ENCODE measurements around the gene PLEKHA6.
"Not testable (repeated sequence)": the region's sequence is repeated elsewhere in the genome, so short reads cannot be mapped to it uniquely, and the experiment has no call there.

PLEKHA6 gene

DNA sequence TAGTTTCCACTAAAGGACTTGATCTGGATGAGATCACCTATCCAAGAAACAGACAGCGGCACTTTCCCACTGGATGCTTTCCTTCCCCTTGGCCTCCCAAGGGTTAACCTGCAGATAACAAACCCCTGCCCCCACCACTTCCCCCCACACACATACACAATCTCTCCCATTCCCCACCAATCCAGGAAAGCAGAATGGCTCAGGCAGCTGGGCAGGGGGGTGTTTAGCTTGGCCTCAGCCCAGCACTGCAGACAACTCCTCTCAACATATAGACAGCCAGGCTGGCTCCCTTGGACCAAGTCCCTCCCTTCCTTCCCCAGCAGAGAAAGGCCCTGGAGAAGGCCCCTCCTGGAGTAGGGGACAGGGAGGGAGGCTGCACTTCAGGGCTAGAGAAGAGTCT, 24.6 kb downstream of the PLEKHA6 start:
- DNase-seq, result no peak

DNA sequence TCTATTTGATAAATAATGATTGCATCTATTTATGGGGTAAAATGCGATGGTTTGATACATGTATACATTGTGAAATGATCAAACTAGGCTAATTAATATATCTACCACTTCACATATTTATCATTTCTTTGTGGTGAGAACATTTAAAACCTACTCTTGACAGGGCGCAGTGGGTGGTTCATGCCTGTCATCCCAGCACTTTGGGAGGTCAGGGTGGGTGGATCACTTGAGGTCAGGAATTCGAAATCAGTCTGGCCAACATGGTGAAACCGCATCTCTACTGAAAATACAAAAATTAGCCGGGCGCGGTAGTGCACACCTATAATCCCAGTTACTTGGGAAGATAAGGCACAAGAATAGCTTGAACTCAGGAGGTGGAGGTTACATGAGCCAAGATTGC, 25.3 kb downstream of the PLEKHA6 start:
- no peak for DNase-seq

DNA sequence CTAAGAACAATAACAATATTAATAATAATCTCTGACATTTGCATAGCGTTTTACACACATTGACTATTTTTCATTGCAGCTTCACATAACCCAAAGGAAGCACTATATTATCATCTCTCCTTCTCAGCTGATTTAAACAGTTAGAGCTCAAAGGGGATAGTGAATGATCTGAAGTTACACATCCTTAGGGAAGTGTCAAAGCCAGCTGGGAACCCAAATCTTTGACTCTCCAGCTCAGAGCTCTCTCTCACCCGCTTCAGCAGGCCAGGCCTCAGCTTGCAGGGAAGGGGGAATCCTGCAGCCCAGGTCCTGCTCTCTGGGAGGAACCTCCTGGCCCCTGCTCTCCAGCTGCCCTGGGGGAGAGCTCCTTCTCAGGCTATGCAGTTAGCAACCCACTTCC, 26.3 kb downstream of the PLEKHA6 start:
- no peak for DNase-seq

DNA sequence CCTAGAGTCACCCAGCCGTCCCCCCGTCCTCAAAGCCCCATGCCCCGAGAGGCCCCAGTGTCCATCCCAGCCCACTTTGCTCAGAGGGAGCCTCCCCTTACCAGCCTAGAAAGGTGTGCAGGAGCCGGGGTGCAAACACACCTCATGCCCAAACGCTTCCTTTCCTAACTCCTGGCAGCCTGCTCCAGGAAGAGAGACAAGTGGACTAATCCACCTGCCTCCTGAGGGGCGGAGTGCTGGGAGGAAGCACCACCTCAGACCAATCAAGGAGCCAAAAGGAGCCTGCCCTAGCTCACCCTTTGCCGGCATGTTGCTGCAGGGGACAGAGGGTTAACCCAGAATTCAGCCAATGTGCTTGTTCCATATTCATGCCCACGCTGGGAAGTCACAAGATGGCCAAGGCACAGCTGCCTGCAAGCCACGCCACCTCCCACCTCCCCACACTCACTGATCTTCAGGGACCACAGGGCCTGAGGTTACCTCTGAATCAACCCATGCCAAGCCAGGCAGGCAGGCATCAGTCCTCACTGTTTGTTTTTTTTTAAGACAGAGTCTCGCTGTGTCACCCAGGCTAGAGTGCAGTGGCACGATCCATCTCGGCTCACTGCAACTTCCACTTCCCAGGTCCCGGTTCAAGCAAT, 27.8 kb downstream of the PLEKHA6 start:
- DNase-seq, result no peak

DNA sequence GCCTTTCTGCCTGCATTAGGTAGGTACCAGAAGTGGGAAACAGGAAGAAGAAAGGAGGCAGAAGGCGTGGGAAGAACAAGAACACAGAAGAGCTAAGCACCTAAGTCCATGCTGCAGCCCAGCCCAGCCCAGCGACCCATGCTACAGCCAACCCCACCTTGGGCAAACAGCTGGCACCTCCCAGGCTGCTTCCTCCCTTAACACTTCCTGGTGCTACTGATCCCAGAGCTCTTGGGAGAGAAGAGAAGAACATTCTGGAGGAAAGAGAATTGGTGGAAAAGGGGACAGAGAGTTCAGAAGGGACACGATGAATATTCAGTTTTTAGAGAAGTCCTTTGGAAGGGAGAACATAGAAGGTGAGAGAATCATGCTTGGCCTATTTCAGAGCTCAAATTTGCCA, 28.5 kb downstream of the PLEKHA6 start:
- DNase-seq, result no peak

DNA sequence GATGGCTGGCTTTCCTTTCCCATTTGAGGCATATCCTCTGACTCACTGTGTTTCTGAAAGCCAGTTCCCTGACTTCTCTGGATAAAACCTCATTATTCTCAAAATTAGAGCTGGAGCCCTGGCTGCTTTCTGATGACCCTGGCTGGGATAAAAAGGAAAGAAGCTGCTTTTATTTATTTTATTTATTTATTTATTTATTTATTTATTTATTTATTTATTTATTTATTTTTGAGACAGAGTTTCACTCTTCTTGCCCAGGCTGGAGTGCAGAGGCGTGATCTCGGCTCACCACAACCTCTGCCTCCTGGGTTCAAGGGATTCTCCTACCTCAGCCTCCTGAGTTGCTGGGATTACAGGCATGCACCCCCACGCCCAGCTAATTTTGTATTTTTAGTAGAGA, 31.9 kb downstream of the PLEKHA6 start:
- DNase-seq, result not testable (repeated sequence)

DNA sequence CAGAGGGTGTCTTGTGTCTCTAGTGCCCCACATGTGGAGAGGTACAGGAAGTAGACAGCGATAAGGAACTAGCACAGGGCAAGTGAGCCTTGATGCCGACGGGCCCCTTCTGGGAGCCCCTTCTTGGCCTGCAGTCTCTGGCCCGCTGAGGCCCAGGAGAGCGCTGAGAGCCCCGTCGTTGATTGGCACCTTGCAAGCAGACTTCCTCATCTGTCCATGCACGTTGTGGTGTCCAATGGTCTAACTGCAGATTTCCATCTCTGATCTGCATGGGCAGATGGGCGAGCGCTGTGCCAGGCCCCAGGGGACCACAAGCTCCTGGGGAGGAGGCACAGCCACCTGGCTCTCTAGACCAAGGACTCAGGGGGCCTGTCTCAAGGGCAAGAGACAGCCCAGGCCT, 32.4 kb downstream of the PLEKHA6 start:
- no peak for DNase-seq

DNA sequence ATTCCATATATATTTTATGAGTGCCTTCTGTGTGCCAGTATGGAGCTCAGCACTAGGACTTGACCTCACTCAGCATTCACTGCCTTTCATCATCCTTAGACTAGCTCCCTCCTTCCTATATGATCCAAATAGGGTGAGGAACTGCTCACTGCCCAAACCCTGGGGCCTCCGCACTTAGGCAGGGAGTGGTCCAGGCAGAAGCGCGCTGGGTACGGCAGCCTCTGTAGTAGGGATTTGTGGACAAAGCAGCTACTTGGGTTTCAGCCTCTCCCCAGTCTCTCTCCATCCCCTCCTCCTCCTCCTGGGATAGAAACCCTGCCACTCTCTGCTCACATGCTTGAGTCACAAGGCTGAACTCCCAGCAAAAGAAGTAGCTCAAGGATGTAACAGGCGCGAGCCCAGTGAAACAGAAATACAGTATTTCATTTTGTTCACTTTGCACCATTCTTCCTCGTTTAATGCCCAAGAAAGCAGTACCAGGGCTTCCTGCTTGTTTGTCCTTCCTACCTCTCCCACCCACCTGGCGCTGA, 32.9 kb downstream of the PLEKHA6 start:
- no peak for DNase-seq

DNA sequence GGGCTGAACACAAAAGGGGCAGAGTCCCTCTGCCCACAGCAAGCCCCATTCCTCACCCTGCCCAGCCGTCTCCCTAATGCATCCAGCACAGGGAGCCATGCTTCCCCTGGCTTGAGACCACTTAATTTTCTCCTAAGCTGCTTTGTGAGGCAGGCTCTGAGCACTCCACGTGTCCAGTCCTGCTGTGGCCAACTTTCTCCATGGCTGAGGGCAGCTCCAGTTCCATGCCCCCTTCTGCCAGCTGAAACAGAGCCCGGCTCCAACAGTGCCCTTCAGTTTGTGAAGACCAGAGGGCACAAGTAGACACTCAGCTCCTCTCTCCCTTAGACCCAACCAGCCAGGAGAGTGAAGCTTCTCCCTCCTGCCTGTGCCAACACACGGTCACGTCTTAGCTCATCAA, 33.8 kb downstream of the PLEKHA6 start:
- no peak for DNase-seq

DNA sequence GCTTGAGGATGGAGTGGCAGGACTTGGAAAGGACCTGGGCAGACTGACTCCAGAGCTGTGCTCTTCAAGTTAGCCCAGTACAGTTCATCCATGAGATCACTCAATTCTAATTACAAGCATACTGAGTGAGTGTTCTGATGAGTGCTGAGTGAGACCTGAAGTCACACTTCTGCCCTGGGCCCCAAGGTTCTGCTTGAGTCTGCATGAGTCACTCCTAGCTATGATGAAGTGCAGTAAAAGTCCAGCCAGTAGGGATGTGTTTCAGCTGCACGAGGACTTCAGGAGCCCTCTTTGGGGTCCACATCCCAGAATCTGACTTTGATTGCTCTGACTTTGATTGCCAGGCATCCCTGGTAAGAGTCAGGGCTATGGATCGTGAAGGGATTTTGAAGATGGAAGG, 35.8 kb downstream of the PLEKHA6 start:
- no peak for DNase-seq

DNA sequence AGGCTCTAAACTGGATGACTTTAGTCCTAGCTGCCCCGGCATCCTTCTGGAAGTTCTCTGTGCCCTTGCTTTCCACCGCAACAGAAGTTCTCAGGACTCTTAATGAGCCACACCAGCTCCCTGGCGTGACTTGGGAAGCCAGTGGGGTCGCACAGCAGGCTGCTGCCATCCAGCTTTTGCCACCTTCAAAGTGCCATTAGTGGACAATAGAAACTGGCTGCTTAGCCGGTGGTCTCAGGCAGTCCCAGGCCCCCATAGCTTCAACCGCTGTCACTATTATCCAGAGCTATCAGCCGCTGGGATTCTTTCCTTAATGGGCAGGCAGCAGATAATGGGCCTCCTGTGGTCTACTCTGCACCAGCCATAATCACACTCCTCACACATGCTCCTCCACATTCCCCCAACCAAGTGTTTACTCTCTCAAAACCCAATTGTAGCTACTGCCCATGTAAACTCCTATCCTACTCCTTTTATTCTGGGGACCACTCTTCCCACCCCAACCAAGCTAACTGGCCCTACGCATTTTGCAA, 37.3 kb downstream of the PLEKHA6 start:
- no peak for DNase-seq

DNA sequence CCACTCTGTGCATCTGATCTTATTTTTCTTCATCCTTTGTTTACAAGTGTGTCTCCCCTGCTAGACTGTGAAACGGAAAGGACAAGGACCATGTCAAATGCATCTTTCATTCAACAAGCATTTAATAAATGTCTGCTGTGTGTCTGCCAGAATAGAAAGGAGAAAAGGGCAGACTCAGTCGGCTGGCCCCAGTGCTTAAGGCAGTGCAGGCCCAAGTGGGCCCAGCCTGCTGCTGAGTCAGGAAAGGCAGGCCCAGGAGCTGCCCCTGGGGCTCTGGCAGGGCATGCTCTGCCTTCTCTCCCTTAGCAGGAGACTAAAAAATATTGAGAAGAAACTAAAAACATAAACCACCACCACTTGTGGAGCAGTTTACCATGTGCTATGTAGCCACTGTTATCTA, 38.1 kb downstream of the PLEKHA6 start:
- no peak for DNase-seq

DNA sequence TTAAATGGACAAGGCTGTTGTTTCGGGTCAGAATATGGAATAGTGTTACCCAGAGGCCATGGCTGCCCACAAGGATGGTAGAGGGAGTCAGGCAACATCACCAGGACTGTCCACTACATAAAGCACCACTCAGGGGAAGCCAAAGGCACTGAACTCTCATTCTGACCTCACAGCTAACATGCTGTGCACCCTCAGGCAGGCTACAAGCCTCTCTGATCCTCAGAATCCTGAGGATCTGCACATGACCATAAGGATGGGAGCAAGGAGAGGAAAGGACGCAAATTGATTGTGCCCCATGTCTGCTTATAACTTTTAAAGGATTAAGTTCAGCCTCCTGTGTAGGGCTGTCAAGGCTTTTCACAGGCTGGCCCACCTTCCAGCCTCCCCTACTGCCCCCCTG, 38.7 kb downstream of the PLEKHA6 start:
- no peak for DNase-seq

DNA sequence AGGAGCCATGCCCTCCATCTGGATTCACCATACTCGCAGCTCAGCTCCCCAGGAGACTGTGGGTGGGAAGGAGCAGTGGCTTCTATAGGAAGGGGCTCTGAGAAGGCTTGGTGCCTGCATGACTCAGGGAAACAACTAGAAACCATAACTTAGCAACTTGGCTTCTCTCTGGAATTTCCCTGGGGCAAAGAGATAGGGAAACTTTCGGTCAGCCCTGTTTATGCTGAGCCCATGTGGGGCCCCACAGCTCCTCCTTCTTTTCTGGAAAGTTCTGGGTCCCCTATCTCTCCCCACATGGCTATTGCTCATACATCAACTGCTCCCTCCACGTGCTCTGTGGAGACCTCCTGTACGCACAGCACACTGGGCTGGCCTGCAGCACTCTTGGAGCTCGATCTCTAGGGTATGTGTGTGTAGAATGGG, 39.3 kb downstream of the PLEKHA6 start:
- no peak for DNase-seq

DNA sequence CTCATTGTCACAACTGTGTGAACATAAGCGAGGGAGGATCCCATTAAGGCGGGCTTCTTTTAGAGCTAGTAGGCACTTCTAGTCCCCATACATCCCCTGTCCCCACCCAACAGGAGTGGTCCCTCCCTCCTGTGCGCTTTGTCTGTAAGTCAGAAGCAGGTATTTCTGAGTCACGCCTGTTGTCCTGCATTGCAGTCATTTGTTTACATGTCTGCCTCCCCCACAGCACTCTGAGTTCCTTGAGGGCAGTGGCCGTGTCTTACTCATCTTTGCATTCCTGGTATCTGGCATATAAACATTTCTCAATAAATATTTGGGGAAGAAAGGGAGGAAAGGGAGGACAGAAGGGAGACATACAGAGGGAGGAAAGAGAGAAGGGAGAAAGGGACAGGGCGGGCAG, 40.3 kb downstream of the PLEKHA6 start:
- DNase-seq, result no peak

DNA sequence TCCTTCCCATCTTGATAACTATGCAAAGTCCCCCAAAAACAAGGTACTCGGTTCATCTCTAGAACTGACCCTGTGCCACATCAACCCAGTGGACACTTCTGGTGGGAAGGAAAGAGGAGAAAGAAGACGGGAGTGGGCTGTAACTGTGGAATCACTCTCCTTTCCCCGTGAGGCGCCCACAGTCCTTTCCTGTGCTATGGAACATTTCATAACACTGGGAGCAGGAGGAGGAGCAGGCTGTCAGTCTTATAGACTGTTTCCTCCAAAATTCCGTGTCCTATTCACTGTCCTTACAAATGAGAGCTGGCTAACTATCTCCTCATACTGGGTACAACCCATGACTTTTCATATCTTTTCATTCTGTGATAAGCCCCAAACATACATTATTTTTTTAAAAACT, 40.7 kb downstream of the PLEKHA6 start:
- DNase-seq, result no peak

DNA sequence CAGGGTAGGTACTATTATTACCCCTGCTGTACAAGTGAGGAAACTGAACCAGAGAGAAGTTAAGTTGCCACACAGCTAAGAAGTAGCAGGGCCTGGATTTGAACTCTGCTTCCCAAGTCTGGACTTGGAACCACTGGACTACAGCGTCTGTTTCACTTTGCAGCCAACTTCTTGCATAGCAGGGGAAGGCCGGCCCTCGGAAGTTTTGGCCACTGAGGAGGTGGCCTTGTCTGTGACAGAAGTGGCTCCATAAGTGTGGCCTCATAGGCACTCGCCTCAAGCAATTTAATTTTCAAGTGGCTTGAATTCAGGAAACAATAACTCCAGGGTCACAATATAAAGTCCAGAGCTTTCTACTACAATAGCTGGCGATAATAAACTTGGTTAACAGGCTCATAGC, 41.4 kb downstream of the PLEKHA6 start:
- no peak for DNase-seq

DNA sequence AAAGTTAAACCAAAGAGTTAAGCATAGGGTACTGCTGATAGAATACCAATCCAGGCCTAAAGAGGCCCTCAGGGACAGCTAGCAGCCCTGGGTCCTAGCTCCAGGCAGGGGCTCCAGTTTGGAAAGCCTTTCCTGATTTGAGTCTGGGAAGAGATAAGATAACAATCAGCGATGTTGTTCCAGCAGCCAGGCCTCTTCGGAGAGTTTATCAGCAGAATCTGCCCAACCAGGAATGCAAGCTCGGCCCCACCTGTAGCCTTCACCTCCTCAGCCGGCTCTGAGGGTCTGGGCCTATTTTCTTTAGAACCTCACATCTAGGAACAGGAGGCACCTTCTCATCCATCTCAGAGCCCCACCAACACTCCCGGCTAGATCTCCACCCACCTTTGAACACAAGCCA, 42.6 kb downstream of the PLEKHA6 start:
- DNase-seq, result no peak

DNA sequence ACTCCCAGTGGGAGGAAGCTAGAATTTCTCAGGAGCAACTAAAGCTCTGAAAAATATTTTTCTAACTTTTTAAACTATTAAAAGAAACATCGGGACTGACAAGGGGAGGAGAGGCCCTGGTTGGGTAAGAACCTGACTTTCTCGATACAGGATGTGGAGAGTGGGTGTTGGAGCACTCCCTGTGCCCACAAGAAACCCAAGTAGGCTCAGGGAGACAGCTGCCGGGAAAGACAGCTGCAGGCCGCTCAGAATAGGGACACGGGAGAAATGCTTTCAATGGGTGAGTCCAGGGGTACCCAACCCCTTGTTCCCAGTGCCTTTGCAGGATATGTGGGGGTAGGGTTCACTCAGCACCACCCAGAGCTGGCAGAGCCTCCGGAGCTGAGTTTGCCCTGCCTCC, 43.6 kb downstream of the PLEKHA6 start:
- no peak for DNase-seq

DNA sequence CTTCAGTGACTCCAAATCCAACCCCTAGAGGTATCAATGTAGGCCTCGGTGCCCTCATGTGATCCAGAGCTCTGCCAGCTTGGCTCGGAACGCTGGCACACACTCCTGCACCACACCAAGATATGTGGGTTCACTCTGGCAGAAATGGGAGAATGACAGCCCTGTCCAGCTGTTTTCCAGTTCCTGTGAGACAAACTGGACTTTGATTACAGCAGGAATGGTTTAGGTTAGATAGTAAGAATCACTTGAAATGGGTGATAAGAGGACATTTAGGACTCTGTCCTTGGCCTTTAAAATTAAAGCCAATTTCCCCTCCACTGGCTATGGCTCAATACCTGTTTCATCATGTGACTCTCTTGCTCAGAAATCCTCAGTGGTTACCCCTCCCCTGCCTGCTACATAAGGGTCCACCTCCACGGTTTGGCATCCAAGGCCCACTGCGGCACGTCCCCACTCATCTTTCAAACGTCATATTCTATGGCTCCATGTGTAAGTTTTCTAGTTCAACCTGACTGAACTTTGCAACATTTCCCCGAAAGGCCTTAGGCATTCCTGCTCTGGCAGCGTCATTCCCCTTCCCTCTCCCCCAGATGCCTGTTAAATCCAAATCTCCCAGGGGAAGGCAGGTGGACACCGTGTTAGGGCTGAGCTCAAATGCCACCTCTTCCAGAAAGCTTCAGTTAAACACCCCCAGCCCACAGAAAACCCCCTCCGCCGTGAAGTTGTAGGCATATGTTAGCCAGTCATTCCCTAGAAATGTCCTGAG, 44.7 kb downstream of the PLEKHA6 start:
- no peak for DNase-seq

DNA sequence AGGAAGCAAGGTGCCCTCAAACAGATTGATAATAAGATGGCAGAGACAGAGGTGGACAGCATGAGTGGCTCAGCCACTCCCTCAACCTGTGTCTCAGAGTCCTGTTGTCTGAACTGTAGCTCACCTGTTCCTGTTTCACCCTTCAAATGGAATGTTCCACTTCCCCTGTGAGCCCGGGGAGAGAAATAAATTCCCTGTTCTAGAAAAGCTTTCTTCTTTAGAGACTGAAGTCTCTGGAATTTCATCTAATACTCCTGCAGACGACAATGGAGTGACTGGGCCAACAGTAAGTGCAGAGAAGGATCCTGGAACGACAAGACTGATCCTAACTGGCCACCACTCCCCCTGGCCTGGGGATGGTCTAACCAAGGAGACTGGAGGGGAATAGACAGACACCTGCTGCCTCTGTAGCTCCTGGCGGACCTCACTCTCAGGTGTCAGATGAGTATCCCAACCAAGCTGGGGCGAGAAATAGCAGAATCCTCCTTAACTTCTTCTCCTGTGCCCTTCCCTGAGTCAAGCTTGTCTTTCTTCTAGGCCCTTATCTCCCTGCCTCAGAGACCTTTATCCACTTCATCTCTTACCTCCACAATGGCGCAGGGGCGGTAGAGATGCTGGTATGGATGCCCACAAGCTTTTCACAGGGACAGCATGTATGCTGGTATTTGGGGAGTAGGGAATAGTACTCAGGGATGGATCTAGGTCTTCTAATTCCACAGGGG, 45.4 kb downstream of the PLEKHA6 start:
- no peak for DNase-seq

DNA sequence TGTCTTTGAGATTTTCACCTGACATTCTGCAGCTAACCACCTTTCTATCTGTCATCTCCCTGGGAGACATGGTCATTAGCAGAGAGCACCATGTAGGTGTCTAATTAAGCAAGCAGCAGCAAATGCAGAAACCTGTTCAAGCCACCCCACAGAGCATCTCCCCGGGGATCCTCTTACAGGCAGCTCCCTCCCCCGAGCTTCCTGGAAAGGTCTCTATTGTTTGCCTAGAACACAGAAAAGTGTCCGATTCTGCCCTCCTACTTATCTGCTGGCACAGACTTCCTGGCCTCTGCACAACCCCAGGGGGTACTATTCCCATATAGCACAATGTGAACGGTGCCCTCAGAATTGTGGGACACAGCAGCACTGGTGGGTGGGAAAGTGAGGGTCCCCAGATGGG, 46.1 kb downstream of the PLEKHA6 start:
- DNase-seq, result no peak

DNA sequence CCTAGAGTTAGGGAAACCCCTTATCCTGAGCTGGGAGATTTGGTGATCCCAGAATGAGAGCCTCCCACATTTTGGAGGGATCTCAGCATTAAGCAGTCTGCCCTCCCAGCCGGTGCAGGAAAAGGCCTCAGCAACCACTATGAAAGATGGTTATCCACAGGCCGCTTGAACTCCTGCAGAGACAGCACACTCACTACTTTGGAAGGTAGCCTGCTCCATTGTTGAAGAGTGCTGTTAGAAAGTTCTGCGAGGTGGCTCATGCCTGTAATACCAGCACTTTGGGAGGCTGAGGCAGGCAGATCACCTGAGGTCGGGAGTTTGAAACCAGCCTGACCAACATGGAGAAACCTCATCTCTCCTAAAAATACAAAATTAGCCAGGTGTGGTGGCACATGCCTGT, 48.8 kb downstream of the PLEKHA6 start:
- DNase-seq, result not testable (repeated sequence)

Data from SW 1271 (cell line).